Measurements from ENCODE around the gene SLC9A9.

Gene SLC9A9

DNA sequence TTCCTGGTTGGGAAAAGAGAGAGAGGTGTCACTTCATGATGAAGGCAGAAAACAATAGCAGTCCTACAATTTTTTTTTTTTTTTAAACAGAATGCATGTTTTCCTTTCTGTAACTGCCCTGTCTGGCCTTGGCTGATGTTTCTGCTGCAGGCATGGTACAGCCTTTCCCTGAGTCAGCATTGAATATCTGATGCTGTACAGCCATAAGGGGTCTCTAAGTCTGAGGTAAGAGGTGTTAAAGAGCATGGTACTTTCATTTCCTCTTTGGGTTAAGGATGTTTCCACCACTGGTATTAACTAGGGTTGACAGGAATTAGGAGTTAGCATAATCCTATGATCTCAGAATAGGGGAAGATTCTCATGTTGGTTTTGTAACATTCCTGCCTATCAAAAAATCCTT is 581.3 kb downstream of the SLC9A9 start:
- no peak for DNase-seq

- DNase-seq: no peak
Observed at GRCh38 chr3:143266511-143266910, 581.8 kb downstream of the SLC9A9 start.

DNA sequence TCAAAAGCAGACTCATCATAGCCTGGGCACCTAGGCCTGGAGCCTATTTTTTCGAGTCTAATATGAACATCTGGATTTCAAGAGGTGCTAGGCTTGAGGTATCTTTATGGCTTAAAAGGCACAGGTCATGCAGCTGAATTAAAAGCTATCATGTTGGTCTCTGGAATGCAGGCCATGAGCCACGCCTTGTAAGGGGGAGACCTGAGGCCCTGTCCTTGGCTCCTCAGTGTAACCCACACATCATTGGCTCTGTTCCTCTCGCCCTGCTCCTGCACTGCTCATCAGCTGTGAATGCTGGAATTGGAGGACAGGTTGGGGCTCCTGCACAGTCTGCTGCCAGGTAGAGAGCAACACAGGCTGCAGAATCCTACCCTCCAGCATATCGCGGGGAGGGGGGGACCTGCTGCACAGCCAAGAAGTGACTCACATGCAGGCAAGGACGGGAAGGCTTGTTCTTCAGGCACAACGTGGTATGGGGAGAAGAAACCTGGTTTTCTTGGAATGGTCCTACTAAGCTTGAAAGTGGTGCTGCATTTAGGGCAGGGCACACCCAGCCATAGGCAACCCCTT is 582.7 kb downstream of the SLC9A9 start:
- no peak for DNase-seq

GRCh38 chr3:143263852-143264513 is 584.3 kb downstream of the SLC9A9 start:
- no peak for DNase-seq

GRCh38 chr3:143261848-143262247 is 586.4 kb downstream of the SLC9A9 start:
- DNase-seq: no peak

GRCh38 chr3:143258692-143259091 is 589.6 kb downstream of the SLC9A9 start:
- DNase-seq: no peak

DNA sequence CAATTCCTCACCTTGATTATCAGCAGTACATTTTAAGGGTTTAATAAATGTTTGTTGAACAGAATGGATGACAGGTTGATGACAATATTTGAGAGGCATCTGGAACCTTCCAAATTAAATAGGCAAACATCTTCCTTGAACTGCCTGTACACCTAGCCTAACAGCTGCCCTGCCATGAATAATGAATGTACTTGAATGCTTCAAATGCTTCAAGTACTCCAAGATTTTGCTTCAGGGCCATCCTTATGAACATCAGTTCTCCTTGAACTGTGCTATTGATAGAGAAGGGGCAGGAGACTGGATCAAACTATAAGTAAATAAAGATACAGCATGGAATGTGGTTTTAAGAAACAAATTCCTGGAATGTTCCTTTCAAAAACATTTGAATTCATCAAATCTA is 591.9 kb downstream of the SLC9A9 start:
- no peak for DNase-seq

GRCh38 chr3:143255739-143256138 is 592.5 kb downstream of the SLC9A9 start:
- no peak for DNase-seq

DNA sequence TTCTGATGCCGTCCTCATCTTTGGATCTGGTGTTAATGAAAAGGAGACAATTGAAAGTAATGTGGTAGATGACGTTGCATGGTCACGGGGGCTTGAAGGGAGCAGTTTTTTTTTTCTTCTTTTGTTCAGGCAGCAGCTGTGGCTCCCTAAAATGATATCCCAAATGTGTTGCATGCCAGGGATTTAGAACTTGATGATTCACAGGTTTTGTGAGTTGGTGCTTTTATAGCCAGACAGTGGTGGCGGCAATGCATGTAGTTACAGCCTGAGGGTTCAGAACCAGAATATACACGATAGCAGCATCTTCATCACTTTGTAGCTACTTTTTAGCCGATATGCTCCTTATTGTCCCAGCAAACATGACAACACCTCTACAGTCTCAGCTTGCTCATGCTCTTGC is 595.3 kb downstream of the SLC9A9 start:
- no peak for DNase-seq

- DNase-seq: no peak
Observed at GRCh38 chr3:143249014-143249413, 599.3 kb downstream of the SLC9A9 start.

- DNase-seq: no peak
Observed at GRCh38 chr3:143247073-143247472, 601.2 kb downstream of the SLC9A9 start.

DNA sequence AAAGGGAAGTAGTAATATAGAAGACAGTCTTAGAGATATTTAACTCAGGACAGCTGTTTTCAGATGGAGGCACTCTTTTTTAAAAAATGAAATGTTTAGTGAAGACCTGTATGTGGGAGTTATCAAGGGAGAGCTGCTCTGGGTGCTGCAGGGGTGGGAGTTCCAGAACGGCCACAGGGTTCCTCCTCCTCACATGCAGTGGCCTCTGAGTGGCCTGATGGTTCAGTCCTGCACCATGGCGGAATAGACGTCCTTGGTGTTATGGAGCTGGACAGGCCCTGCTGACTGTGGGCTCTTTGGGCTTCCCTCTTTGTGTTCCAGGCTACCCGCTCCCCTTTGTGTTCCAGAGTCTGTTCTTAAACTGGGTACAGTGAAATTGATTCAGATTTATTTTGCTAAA is 602.6 kb downstream of the SLC9A9 start:
- DNase-seq: no peak

DNA sequence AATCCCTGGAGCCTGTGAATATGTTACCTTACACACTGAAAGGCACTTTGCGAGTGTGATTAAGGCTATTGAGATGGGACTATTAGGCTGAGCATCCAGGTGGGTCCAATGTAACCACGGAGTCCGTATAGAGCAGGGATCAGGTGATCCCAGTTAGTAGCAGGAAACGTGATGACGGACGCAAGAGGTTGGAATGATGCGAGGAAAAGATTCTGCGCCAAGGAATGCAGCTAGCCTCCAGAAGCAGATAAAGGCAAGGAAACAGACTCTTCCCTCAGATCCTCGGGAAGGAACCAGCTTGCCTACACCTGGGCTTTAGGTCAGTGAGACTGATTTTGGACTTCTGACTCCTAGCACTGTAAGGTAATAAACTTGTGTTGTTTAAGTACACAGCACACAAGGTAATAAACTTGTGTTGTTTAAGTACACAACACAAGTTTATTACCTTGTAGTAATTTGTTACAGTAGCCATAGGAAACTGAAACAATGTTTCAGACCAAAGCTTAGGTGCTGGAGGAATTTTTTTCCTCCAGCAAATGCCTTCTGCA is 603.7 kb downstream of the SLC9A9 start:
- no peak for DNase-seq

DNA sequence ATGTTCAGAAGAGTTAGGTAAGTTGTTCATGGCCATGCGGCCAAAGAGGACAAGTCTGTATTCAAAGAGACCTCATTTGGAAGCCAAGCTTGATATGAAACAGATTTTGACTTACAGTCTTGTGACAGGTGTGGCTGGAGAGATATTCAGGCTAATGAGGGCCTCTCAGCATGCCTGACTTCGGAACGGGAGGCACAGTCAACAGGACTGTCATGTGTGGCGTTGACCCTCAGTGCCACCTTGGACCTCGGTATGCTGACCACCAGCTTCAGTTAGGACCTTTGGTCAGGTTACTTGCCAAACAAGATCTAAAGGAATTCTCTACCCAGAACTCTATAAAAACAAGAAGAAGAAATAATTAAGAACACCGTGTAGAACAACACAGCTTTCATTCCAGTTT is 604.6 kb downstream of the SLC9A9 start:
- DNase-seq: no peak

- no peak for DNase-seq
Observed at GRCh38 chr3:143242691-143243090, 605.6 kb downstream of the SLC9A9 start.

DNA sequence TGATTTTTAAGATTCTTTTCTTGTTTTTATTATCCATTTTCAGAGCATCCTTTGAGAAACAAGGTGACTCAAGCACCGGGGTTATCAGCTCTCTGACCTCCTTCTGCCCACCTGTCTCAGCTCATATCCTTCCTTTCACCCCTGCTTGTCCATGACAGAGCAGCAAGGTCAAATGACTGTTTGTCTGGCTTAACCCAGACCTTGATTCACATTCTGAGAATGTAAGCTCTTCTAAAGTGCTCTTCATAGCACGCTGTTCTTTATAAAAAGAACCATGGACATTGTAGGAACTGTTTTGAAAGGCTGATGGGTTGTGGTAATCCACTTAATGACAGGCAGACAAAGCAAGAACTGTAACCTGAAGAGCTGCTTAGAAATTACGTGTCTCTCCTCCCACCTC is 606.2 kb downstream of the SLC9A9 start:
- DNase-seq: no peak

GRCh38 chr3:143241481-143241951 is 606.8 kb downstream of the SLC9A9 start:
- DNase-seq: no peak

DNA sequence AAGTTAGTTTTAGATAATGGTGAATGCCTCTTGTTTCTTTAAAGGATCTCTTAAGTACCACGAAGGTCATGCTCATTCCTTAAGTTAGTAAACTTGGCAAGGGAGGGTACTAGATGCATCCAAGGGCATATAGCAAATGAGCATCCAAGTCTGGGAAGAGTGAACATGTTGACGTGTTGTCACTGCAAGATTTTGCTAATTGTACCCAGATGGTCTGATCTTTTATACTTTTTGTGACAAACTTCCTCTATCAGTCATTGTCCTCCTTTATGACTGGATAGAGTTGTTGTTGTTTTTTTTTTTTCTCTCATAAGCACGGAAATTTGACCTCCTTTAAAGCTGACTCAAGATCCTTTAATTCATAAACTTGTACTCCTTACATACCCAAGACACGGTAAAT is 607.4 kb downstream of the SLC9A9 start:
- DNase-seq: no peak

- DNase-seq: no peak
Observed at GRCh38 chr3:143239031-143239430, 609.2 kb downstream of the SLC9A9 start.

GRCh38 chr3:143237077-143237627 is 611.1 kb downstream of the SLC9A9 start:
- DNase-seq: no peak

- DNase-seq: no peak
Observed at GRCh38 chr3:143236226-143236964, 611.9 kb downstream of the SLC9A9 start.

DNA sequence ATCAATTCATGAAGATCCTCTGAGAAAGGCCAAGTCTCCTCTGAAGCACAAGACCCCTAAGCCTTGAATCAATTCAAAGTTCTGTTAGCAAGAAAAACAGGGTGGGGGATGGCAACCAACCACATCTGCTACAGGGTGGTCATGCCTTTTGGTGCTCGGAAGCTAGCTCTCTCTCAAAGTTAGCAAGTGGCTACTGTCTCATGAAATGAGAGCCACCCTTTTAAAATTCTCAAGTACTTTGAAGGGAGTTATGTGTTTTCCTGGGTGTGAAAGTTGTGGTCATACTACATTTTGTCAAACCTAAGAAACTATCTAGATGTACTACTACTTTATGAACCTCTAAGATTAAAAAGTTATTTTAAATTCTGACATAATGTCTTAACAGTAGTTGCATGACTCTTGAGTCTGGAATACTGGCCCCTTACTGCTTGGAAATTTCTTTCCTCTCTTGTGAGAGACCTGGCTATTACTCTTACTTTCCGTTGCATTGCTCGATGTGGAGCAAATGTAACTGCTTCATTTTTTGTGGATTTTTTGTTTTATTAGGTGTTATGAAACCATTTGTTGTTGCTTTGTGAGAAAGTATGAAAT is 612.6 kb downstream of the SLC9A9 start:
- DNase-seq: no peak

DNA sequence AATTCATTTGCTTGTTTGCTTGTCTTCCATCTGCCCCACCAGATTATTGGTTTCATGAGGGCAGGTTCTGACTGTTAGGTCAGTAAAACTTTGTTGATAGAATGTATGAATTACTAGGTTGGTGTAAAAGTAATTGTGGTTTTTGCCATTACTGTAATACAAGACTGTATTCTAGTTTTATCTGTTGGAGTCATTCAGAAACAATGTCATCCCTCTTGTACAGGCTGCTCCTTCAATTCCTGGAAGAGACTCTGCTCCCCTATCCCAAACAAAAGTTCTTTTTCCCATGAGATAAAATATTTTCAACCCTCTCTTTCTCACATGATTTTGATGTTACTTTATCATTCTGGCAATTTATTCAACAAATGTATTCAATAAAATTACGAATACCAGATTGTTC is 613.7 kb downstream of the SLC9A9 start:
- no peak for DNase-seq

All from stimulated activated CD4-positive, alpha-beta T cell treated with anti-CD3 and anti-CD28 coated beads, Interleukin-12 subunit alpha, Interleukin-12 subunit beta, amount 100 ng/mL, for 4 hours (primary cell).